Measurements from ENCODE around the gene DRD2.
"Not testable (repeated sequence)": the region's sequence is repeated elsewhere in the genome, so short reads cannot be mapped to it uniquely, and the experiment has no call there.

Gene DRD2

GRCh38 chr11:113475160-113475761, at the start of gene DRD2:
Gene DRD2 (minus strand): TSS chr11:113475398. CDS start chr11:113424651, 50,747 bp downstream.
- DNase-seq (ENCODE audit: low read depth), result no peak

GRCh38 chr11:113523906-113524305, 48.7 kb upstream of the DRD2 start:
- not testable (repeated sequence) for DNase-seq (ENCODE audit: low read depth)

- no peak for DNase-seq (ENCODE audit: low read depth)
Measured at GRCh38 chr11:113521737-113522517, 46.7 kb upstream of the DRD2 start.

GRCh38 chr11:113519989-113520613, 44.9 kb upstream of the DRD2 start:
- DNase-seq (ENCODE audit: low read depth), result no peak

GRCh38 chr11:113518716-113519495, 43.7 kb upstream of the DRD2 start:
- no peak for DNase-seq (ENCODE audit: low read depth)

GRCh38 chr11:113517361-113517760, 42.2 kb upstream of the DRD2 start:
- DNase-seq (ENCODE audit: low read depth), result no peak

GRCh38 chr11:113514856-113515255, 39.7 kb upstream of the DRD2 start:
- no peak for DNase-seq (ENCODE audit: low read depth)

- no peak for DNase-seq (ENCODE audit: low read depth)
Measured at GRCh38 chr11:113507341-113507740, 32.1 kb upstream of the DRD2 start.

- DNase-seq (ENCODE audit: low read depth), result no peak
Measured at GRCh38 chr11:113506893-113507292, 31.7 kb upstream of the DRD2 start.

GRCh38 chr11:113506461-113506860, 31.3 kb upstream of the DRD2 start:
- DNase-seq (ENCODE audit: low read depth), result no peak

GRCh38 chr11:113505541-113506375, 30.6 kb upstream of the DRD2 start:
- peak; percentile 16 for DNase-seq (ENCODE audit: low read depth)

- no peak for DNase-seq (ENCODE audit: low read depth)
Measured at GRCh38 chr11:113505046-113505445, 29.8 kb upstream of the DRD2 start.

GRCh38 chr11:113504586-113504985, 29.4 kb upstream of the DRD2 start:
- no peak for DNase-seq (ENCODE audit: low read depth)

GRCh38 chr11:113504071-113504470, 28.9 kb upstream of the DRD2 start:
- DNase-seq (ENCODE audit: low read depth), result no peak

- no peak for DNase-seq (ENCODE audit: low read depth)
Measured at GRCh38 chr11:113497066-113497910, 22.1 kb upstream of the DRD2 start.

GRCh38 chr11:113496026-113496651, 20.9 kb upstream of the DRD2 start:
- DNase-seq (ENCODE audit: low read depth), result no peak

- DNase-seq (ENCODE audit: low read depth), result no peak
Measured at GRCh38 chr11:113494021-113494420, 18.8 kb upstream of the DRD2 start.

GRCh38 chr11:113493206-113493605, 18.0 kb upstream of the DRD2 start:
- DNase-seq (ENCODE audit: low read depth), result no peak

- no peak for DNase-seq (ENCODE audit: low read depth)
Measured at GRCh38 chr11:113488931-113489351, 13.7 kb upstream of the DRD2 start.

GRCh38 chr11:113487622-113488021, 12.4 kb upstream of the DRD2 start:
- DNase-seq (ENCODE audit: low read depth), result no peak
